ENCODE data around the gene LGALSL. TPM values are rescaled to one million over a fixed set of nuclear protein-coding genes. Genes with fewer than 3 reads are reported as not detected.

Gene LGALSL
- total and polyA plus RNA-seq, 2 of the 13 experiments (the other 11 are each of a cell fraction or from before 2014, with no cell fraction given), result 15.4 to 20.0 TPM

DNA sequence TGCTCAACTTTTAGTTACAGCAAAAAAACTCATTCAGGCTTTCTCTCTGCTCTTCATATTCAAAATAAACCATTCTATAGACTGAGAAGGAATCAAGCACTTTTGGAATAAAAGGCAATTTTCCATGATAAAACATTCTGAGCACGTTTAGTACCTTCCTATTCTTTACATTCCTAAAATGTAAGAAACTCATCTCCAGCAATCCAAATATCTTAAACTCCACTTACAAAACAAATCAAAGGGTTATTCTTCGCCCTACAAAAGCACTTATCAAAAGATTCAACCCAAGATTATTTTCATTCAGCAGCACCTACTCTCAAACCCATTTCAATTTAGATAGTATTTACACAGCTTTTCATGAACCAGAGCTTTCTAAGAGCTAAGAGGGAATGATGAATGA lies 2.9 kb upstream of the LGALSL start:
- WGBS (ENCODE audit: low lambda C conversion rate), result 67% methylated on average over 2 of the region's 2 CpGs
- in situ Hi-C loops (cut with HindIII; ENCODE audit: extremely low pct_ligation_motif_present, low pct_unique_long_range_greater_than_20kb), result no loop called here
- ChIA-PET POLR2A (no interaction called here), CTCF (ENCODE audit: low intra/inter-chr PET ratio, low total read pairs) (no interaction called here)
- TF ChIP-seq DNMT1 (CRISPR knock-in tag; IDR thresholded peaks at IDR 0.05), result no peak
- TF ChIP-seq ZNF20 (CRISPR knock-in tag; IDR thresholded peaks at IDR 0.05), result no peak
- no peak for TF ChIP-seq ZNF282 (IDR thresholded peaks at IDR 0.05; ENCODE audit: partially characterized antibody)
- no peak for TF ChIP-seq NR2F2 (IDR thresholded peaks at IDR 0.05; ENCODE audit: borderline replicate concordance, low read depth)
- TF ChIP-seq ZNF503 (CRISPR knock-in tag; IDR thresholded peaks at IDR 0.05), result no peak
- no peak for TF ChIP-seq SMYD3 (CRISPR knock-in tag; IDR thresholded peaks at IDR 0.05)
- TF ChIP-seq NONO (IDR thresholded peaks at IDR 0.05), result no peak
- TF ChIP-seq NONO (CRISPR knock-in tag; conservative IDR thresholded peaks at IDR 0.05), result no peak
- TF ChIP-seq ZNF678 (CRISPR knock-in tag; IDR thresholded peaks at IDR 0.05), result no peak
- TF ChIP-seq RAD21 (CRISPR knock-in tag; IDR thresholded peaks at IDR 0.05), result no peak
- TF ChIP-seq, protein P1, sequence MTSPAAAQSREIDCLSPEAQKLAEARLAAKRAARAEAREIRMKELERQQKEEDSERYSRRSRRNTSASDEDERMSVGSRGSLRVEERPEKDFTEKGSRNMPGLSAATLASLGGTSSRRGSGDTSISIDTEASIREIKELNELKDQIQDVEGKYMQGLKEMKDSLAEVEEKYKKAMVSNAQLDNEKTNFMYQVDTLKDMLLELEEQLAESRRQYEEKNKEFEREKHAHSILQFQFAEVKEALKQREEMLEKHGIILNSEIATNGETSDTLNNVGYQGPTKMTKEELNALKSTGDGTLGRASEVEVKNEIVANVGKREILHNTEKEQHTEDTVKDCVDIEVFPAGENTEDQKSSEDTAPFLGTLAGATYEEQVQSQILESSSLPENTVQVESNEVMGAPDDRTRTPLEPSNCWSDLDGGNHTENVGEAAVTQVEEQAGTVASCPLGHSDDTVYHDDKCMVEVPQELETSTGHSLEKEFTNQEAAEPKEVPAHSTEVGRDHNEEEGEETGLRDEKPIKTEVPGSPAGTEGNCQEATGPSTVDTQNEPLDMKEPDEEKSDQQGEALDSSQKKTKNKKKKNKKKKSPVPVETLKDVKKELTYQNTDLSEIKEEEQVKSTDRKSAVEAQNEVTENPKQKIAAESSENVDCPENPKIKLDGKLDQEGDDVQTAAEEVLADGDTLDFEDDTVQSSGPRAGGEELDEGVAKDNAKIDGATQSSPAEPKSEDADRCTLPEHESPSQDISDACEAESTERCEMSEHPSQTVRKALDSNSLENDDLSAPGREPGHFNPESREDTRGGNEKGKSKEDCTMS (CRISPR knock-in tag; conservative IDR thresholded peaks at IDR 0.05), result no peak
- no peak for TF ChIP-seq THAP7 (CRISPR knock-in tag; IDR thresholded peaks at IDR 0.05)
- no peak for ATAC-seq
- Histone ChIP-seq H3K36me3 (replicated peaks in 1 of 2; ENCODE audit: control insufficient read depth in 1 of 2, insufficient read depth in 2 of 2, low read length in 2 of 2) (no peaks in the 10 kb centered on the region), H3K4me2 (ENCODE audit: low read depth, low read length) (no peak overlapping the region), H3K4me1 (ENCODE audit: insufficient read depth, low read length) (peaks cover 27% of the 10 kb centered on the region), H3K79me2 (ENCODE audit: insufficient read depth, low read length) (peaks cover 2% of the 10 kb centered on the region), H4K20me1 (ENCODE audit: insufficient read depth, low read length) (no peaks in the 10 kb centered on the region), H3K9me3 (ENCODE audit: low read length) (no peaks in the 10 kb centered on the region), H3K9ac (ENCODE audit: insufficient read depth, low read depth, low read length) (no peak overlapping the region), H3K27me3 (ENCODE audit: control insufficient read depth in 1 of 2, insufficient read depth in 2 of 2, low read length in 2 of 2) (no peaks in the 10 kb centered on the region; a peak in 1 of 5 replicates), H2AFZ (ENCODE audit: low read length) (no peak overlapping the region), H3K4me3 (replicated peaks in 1 of 3; ENCODE audit: insufficient read depth in 1 of 3, low read depth in 2 of 3, low read length in 3 of 3) (no peak overlapping the region), H3K27ac (ENCODE audit: extremely low read length, insufficient read depth, low read length) (no peak overlapping the region)
- FAIRE-seq, result no peak
- no peak for DNase-seq (ENCODE audit: low spot score)
- BruUV-seq (replicated peaks), result no TSS peak
- intact Hi-C loops (cut with micrococcal nuclease; ENCODE audit: unreplicated experiment), result loop anchor here (5.0 kb wide), 1 partner anchor 49 kb away; no protein-coding TSS in a partner anchor
